Uterus (tissue), 4 donors: ENCODE results near the gene KLK2. TPM values are rescaled to one million over a fixed set of nuclear protein-coding genes. Genes with fewer than 3 reads are reported as not detected.

ENCODE experiments used
- DNase-seq, 2 donors: peaks; one replicate each; pipeline ENCODE4 v3.0.0-alpha.2; 2019 to 2020
- H3K27ac ChIP-seq, 2 donors: fragments of 200-600 bp; sonication (generic); 1 replicate in 1 of 2; 2 replicates in 1 of 2; pipeline ENCODE4 v1.5.1; 2016 to 2018
- H3K27me3 ChIP-seq, 2 donors: fragments of 200-600 bp; sonication (generic); one replicate each; pipeline ENCODE4 v1.5.1; 2018 to 2019; ENCODE audit warnings: control low read depth in 1 of 2
- H3K36me3 ChIP-seq, 2 donors: fragments of 200-600 bp; sonication (generic); one replicate each; pipeline ENCODE4 v1.5.1; 2019; ENCODE audit warnings: control low read depth in 1 of 2
- H3K4me1 ChIP-seq, 2 donors: fragments of 200-600 bp; sonication (generic); one replicate each; pipeline ENCODE4 v1.5.1; 2018 to 2019; ENCODE audit warnings: control low read depth in 1 of 2
- H3K4me3 ChIP-seq, 2 donors: fragments of 200-600 bp; sonication (generic); 1 replicate in 1 of 2; 2 replicates in 1 of 2; pipeline ENCODE4 v1.5.1; 2018 to 2019; ENCODE audit warnings: mild to moderate bottlenecking in 1 of 2
- H3K9me3 ChIP-seq, 2 donors: fragments of 200-600 bp; sonication (generic); one replicate each; pipeline ENCODE4 v1.5.1; 2019; ENCODE audit warnings: control low read depth in 1 of 2
- CTCF ChIP-seq, 4 experiments: fragments of 200-600 bp in 2 of 4; fragments of 450-650 bp in 2 of 4; sonication (generic) in 2 of 4; IDR thresholded peaks; one replicate each; pipeline ENCODE4 v1.5.1; 2016 to 2019; ENCODE audit warnings: antibody characterized with exemption in 4 of 4, mild to moderate bottlenecking in 2 of 4, moderate library complexity in 1 of 4
- POLR2A ChIP-seq, 2 donors: fragments of 450-650 bp; IDR thresholded peaks; one replicate each; pipeline ENCODE4 v1.6.1; 2016; ENCODE audit warnings: antibody characterized with exemption in 2 of 2, mild to moderate bottlenecking in 1 of 2, moderate library complexity in 1 of 2
- intact Hi-C: fragments of 100-400 bp; cut with DNase I; formaldehyde crosslinking; loops from one replicate; pipeline ENCODE4 v1.15.1; 2023; ENCODE audit warnings: low total_unique reads
- total RNA-seq, 4 donors: library from RNA; depleted of rRNA in 3 of 4; stranded (reverse); fragments of >200 nt in 3 of 4; gene quantifications; one replicate each; pipeline versions ENCODE4 v1.1.0 to v1.2.4, GENCODE V29; 2014 to 2023
- donor health status: DM: yes; HTN: yes; CAD: no.

The KLK2 gene
- total RNA-seq, 4 donors from 2014 or later = 0.41 TPM; not detected in 3

GRCh38 chr19:50839712-50840655, 33.3 kb upstream of the KLK2 start:
- peaks cover 0 to 9% of the 10 kb centered on the region in 2 donors for H3K4me1 ChIP-seq
- H3K27me3 ChIP-seq = peaks cover 0 to 2% of the 10 kb centered on the region in 2 donors
- intact Hi-C loops = no loop called here
- H3K9me3 ChIP-seq = peaks cover 0 to 14% of the 10 kb centered on the region in 2 donors
- DNase-seq = no peak
- H3K36me3 ChIP-seq = no peaks in the 10 kb centered on the region
- no peak overlapping the region for H3K4me3 ChIP-seq
- no peak overlapping the region for H3K27ac ChIP-seq
- TF ChIP-seq POLR2A (IDR thresholded peaks at IDR 0.05) (no peak), CTCF (IDR thresholded peaks at IDR 0.05) (no peak)

GRCh38 chr19:50842130-50842529, 31.1 kb upstream of the KLK2 start:
- peaks cover 0 to 14% of the 10 kb centered on the region in 2 donors for H3K9me3 ChIP-seq
- no peaks in the 10 kb centered on the region for H3K4me1 ChIP-seq
- H3K27ac ChIP-seq = no peak overlapping the region
- H3K27me3 ChIP-seq = no peaks in the 10 kb centered on the region
- H3K36me3 ChIP-seq = no peaks in the 10 kb centered on the region
- DNase-seq = no peak
- TF ChIP-seq CTCF (IDR thresholded peaks at IDR 0.05) = no peak
- intact Hi-C loops = no loop called here
- H3K4me3 ChIP-seq = no peak overlapping the region

- H3K9me3 ChIP-seq = peaks cover 0 to 14% of the 10 kb centered on the region in 2 donors
- H3K27ac ChIP-seq = no peak overlapping the region
- H3K36me3 ChIP-seq = no peaks in the 10 kb centered on the region
- intact Hi-C loops = no loop called here
- no peaks in the 10 kb centered on the region for H3K27me3 ChIP-seq
- TF ChIP-seq POLR2A (IDR thresholded peaks at IDR 0.05) (no peak), CTCF (IDR thresholded peaks at IDR 0.05) (no peak)
- no peaks in the 10 kb centered on the region for H3K4me1 ChIP-seq
- DNase-seq = no peak
- no peak overlapping the region for H3K4me3 ChIP-seq
These were observed 30.0 kb upstream of the KLK2 start for GRCh38 chr19:50843205-50843604.

- intact Hi-C loops = no loop called here
- no peak for TF ChIP-seq CTCF (IDR thresholded peaks at IDR 0.05)
- TF ChIP-seq POLR2A (IDR thresholded peaks at IDR 0.05) = no peak
- H3K4me1 ChIP-seq = no peaks in the 10 kb centered on the region
- H3K36me3 ChIP-seq = no peaks in the 10 kb centered on the region
- no peak for DNase-seq
- peaks cover 0 to 14% of the 10 kb centered on the region in 2 donors for H3K9me3 ChIP-seq
- H3K27ac ChIP-seq = no peak overlapping the region
- H3K27me3 ChIP-seq = no peaks in the 10 kb centered on the region
- H3K4me3 ChIP-seq = no peak overlapping the region
These were observed 29.5 kb upstream of the KLK2 start for GRCh38 chr19:50843701-50844221.

- Histone ChIP-seq H3K4me3 (no peak overlapping the region), H3K36me3 (no peaks in the 10 kb centered on the region), H3K27ac (no peak overlapping the region), H3K4me1 (no peaks in the 10 kb centered on the region), H3K9me3 (peaks cover 0 to 14% of the 10 kb centered on the region in 2 donors), H3K27me3 (no peaks in the 10 kb centered on the region)
- TF ChIP-seq CTCF (IDR thresholded peaks at IDR 0.05) (no peak), POLR2A (IDR thresholded peaks at IDR 0.05) (no peak)
- intact Hi-C loops = no loop called here
- DNase-seq = no peak
These were observed 28.8 kb upstream of the KLK2 start for GRCh38 chr19:50844296-50844935.
